A172 (cell line): ENCODE results near the gene GGT6. TPM values are rescaled to one million over a fixed set of nuclear protein-coding genes. Genes with fewer than 3 reads are reported as not detected.

Source experiments
- total RNA-seq: library from RNA; depleted of rRNA; stranded (reverse); fragments of >200 nt; shearing (Covaris generic); gene quantifications from 2 replicates; pipeline ENCODE4 v1.2.3, GENCODE V29; 2014; rRNA removed

Gene GGT6
- total RNA-seq, 1 experiment from 2014 or later: not detected

Other genes starting within 250 kb of the GGT6 start
- 76.8 and 79.0 TPM in 2 replicates for gene UBE2G1, start 193.9 kb downstream of the GGT6 start, total RNA-seq
- 1.1 and 1.8 TPM in 2 replicates for gene SPNS3, start 126.6 kb downstream of the GGT6 start, total RNA-seq
- 28.3 and 28.5 TPM in 2 replicates for gene SPNS2, start 61.7 kb downstream of the GGT6 start, total RNA-seq
- 59.0 and 63.5 TPM in 2 replicates for gene MYBBP1A, start 5.2 kb downstream of the GGT6 start, total RNA-seq
- 0.34 and 1.8 TPM in 2 replicates for gene SMTNL2, start 24.0 kb upstream of the GGT6 start, total RNA-seq
- not detected in 2 replicates for gene ALOX15, start 81.1 kb upstream of the GGT6 start, total RNA-seq
- 23.5 and 29.5 TPM in 2 replicates for gene PELP1, start 143.6 kb upstream of the GGT6 start, total RNA-seq
- gene ARRB2, start 150.1 kb upstream of the GGT6 start, total RNA-seq: 6.7 and 12.3 TPM in 2 replicates
- gene MED11, start 170.9 kb upstream of the GGT6 start, total RNA-seq: 29.9 and 33.3 TPM in 2 replicates
- gene ZMYND15, start 179.3 kb upstream of the GGT6 start, total RNA-seq: 0.07 and 0.21 TPM in 2 replicates
- gene CXCL16, start 179.4 kb upstream of the GGT6 start, total RNA-seq: 5.1 and 8.1 TPM in 2 replicates
- gene TM4SF5, start 211.3 kb upstream of the GGT6 start, total RNA-seq: not detected in 2 replicates
- gene VMO1, start 225.8 kb upstream of the GGT6 start, total RNA-seq: not detected in 2 replicates
- not detected in 2 replicates for gene GLTPD2, start 228.4 kb upstream of the GGT6 start, total RNA-seq
- 351 and 425 TPM in 2 replicates for gene PSMB6, start 235.6 kb upstream of the GGT6 start, total RNA-seq
- 17.6 and 18.0 TPM in 2 replicates for gene PLD2, start 246.6 kb upstream of the GGT6 start, total RNA-seq